ENCODE measurements around the gene SNAPIN. TPM values are rescaled to one million over a fixed set of nuclear protein-coding genes. Genes with fewer than 3 reads are reported as not detected.

Gene SNAPIN, protein sequence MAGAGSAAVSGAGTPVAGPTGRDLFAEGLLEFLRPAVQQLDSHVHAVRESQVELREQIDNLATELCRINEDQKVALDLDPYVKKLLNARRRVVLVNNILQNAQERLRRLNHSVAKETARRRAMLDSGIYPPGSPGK
- 74.9 and 75.2 TPM in 2 replicates for total RNA-seq (2014; rRNA removed; shearing (Covaris generic))

DNA sequence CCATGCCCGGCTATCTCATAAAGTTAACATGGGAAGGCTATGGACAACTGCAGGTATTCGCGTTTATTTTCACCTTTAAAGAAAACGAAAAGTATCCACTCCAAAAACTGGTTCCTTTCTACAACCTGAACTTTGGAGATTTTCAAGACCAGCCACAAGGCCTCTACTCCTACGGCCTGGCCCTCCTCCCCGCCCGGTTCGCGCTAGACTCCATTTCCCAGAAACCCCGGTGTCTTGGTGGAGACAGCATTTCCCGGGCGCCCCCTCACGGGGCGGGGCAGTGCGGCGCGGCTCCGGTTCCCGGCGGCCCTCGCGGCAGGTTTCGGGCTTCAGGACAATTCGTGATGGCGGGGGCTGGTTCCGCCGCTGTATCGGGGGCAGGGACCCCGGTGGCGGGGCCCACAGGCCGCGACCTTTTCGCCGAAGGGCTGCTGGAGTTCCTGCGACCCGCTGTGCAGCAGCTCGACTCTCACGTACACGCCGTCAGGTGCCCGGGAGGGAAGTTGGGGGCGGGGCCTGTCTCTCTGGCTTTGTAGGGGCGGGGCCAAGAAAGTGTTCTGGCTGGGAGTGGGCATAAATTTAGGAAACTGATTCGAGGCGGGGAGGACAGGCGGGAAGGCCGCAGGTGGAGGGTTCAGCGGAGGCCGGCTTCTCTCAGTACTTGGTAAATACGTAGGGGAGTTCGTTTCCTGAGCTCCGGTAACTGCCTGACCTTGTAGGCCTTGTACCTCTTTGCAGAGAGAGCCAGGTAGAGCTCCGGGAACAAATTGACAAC lies at the start of gene SNAPIN:
Gene SNAPIN, plus strand, starts transcription at position 304 of the 775 bp plus-strand sequence. Its CDS starts 41 bp downstream, at position 345.
- peak; percentile 86 for DNase-seq (ENCODE audit: low read depth)

DNA sequence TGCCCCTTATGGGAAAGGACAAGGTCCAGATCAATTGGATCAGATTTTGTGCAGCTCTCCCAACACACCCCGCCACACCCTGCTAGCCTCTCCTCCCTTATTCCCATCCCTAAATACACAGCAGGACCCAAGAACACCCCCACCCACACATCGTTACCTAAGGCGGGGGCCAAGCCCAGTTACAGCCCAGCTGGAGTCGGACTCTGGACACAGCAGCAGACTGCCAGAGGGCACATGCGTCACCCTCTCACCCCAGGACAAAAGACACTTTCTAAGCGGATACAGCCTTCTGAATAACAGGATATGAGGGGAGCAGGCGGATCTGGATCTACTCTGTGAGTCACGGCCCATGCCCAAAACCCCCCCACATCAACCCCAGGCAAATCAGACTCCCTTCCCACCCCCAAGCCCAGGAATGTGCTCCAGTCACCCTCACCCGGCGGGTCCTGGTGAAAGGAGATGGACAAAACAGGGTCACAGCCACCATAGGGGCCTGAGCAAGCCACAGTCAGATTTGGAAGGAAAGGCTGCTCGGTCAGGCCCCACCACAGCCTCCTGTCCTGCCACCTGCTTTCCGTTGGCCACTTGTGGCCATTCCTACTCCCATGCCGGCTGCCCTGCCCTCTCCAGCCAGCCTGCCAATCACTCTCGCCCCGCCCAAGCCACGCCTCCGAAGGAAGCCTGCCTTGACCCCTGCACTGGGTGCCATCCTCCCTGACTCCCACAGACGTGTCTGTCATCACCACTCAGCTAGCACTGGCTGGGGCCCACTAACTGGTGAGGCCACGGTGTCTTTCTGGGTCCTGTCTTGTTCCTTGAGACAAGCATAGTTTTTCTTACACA lies 49.5 kb upstream of the SNAPIN start:
- peak; percentile 99 for DNase-seq (ENCODE audit: low read depth)

DNA sequence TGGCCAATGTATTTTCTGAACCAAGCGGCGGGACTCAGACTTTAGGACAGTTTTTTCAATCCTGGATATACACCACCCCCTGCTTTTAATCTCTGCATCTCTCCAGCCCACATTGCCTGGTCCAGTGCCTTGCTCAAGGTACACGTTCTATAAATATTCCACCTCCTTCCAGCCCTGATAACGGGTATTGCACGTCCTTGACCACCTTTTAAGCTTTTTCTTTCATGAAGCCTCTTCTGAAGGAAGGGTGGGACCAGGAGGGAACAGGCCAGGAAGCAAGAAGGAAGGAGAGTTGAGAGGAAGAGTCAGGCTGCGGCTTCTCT lies 49.0 kb upstream of the SNAPIN start:
- DNase-seq (ENCODE audit: low read depth), result no peak

DNA sequence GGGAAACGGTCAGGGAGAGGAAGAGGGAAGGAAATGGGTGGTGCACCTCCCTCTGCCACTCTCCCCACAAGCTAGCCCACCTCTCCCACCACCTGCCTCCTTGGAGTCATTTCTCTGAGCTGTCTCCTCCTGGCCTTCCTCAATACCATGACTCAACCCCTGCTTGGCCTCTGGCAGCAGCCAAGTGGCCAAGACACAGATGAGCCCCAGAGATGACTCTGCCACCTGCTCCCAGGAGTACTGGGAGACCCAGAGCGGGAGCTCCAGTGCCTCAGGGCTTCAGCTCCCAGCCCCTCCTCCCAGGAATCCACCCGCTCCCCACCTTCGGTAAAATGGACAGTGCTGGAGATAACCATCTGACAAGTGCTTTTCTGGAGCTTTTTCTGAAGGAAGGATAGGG lies 48.2 kb upstream of the SNAPIN start:
- peak; percentile 81 for DNase-seq (ENCODE audit: low read depth)

DNA sequence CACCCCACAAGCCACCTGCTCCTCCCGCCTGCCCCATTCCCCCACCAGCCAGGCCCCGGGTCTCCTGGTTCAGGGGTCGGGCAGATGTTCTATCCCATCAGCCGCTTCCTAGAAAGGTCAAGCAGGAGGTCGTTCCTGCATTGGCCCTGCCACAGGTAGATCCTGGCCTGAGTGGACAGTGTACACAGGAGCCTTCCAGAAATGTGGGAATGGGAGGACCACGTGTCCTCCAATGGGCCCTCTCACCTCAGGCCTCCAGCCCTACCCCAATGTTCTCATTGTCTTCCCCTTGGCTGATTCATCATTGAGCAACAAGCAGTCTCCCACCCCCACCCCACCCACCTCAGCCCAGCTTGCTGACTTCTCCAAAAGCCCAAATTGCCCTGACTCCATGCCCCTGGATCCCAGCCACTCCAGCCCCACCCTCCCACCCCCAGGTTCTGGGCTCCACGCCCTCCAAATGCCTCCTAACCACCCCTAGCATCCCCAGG lies 47.6 kb upstream of the SNAPIN start:
- DNase-seq (ENCODE audit: low read depth), result no peak

DNA sequence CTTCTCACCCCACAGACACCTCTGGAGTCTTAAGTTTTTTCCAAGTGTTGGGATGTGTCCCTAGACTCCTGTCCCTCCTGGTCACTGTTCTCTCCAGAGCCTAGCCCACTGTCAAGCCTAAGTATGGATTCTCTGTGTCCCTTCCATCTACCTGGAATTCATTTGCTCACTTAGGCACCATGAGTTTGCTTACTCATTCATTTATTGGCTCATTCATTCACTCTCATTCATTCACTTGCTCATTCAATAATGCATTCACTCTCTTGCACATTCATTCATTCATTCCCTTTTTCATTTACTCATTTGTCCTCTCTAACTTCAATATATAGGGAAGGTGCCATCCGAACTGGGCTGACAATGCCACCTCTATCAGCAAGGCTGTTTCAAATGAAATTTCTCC lies 47.1 kb upstream of the SNAPIN start:
- DNase-seq (ENCODE audit: low read depth), result no peak

DNA sequence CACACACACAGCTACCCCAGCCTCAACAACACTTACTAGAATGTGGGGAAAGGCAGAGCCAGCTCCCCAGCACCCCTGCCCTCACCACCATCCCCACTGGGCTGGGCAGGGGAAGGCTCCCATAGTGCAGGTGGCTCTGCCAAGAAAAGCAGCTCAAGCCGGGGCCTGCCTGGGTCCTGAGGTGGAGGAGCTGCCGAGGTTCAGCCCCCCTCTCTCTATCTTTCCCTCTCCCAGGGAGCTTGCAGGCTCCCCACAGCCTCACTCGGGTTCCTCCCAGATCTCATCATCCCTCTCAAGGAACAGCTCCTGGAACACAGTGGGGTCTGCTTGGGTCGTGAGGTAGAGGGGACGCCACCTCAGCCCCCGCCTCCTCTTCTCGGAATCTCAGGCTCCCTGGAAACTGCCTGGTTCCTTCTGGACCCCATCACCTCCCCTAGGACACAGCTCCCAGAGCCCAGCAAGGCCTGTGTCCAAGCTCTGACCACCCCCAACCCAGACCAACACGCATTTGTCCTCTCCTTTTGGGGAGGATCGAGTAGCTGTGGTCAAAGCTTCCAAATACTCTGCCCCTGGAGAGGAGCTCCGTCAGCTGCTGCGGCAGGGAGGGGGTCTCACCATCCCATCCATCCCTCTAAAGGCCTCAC lies 46.3 kb upstream of the SNAPIN start:
- no peak for DNase-seq (ENCODE audit: low read depth)

DNA sequence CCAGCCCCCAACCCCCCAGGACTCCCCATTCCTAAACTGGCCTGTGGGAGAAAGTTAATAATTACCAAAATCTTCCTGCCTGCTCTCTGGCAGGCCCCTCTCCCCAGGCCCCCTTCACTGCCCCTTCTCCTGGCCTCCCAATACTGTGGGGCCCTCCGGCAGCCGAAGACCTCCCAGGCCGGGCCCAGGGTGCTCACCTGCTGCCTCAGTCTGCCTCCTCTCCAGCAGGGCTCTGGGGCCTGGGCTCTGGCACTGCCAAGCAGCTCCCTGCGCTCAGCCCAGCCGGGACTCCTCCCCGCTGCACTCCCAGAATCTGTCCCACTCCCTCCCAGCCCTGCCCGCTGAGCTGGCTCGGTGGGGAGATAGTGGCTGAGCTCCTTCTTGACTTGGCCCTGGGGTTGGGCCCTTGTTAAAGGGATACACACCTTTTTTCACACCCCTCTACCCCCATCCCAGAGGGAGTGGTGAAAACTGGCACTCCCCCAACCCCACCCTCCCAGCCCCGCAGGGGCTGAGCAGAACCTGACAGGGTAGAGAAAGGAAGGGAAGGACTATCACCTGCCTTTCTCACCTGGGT lies 45.7 kb upstream of the SNAPIN start, which contains the start of gene S100A16:
Gene S100A16, minus strand, starts transcription at position 383 of the 577 bp plus-strand sequence. CDS start 4,986 bp downstream, outside the sequence.
- DNase-seq (ENCODE audit: low read depth), result peak; percentile 65

DNA sequence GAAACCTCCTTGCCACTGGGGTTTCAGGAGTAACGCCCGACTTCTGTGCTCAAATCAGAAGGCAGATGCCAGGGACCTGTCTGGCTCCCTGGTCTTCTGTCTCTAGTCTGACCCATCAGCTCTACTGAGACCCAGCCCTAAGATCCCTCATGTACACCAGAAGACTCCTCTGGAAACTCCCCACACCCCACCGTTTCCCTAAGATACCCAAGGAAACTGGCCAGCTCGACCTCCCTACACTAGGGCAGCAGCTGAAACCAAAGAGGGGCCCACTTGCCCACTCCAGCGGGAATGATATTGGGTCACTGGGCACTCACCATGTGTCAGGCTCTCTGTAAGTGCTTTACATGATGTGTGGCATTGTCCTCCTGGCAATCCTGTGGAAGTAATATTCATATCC lies 45.1 kb upstream of the SNAPIN start:
- DNase-seq (ENCODE audit: low read depth), result no peak

DNA sequence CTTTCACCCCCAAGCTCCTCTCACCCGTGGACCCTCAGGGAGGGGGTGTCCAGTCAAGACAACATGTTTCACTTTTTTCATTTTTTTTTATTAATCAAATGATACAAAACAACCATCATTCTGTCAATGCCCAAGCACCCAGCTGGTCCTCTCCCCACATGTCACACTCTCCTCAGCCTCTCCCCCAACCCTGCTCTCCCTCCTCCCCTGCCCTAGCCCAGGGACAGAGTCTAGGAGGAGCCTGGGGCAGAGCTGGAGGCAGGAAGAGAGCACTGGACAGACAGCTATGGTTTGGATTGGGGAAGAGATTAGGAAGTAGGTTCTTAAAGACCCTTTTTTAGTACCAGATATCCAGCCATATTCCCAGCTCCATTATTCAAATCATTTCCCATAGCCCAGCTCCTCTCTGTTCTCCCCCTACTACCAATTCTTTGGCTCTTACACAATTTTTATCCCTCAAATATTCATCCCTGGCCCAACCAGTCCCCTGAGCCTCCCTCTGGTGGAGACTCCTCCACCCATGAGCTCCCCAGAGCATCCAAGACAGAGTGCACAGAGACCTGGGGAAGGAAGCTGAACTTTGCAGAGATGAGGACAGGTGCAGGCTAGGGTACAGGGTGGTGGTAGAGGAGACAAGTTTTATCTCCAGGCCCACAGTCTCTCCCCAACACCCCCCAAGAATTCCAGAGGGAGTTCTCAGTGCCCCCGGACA lies 44.2 kb upstream of the SNAPIN start:
- no peak for DNase-seq (ENCODE audit: low read depth)

DNA sequence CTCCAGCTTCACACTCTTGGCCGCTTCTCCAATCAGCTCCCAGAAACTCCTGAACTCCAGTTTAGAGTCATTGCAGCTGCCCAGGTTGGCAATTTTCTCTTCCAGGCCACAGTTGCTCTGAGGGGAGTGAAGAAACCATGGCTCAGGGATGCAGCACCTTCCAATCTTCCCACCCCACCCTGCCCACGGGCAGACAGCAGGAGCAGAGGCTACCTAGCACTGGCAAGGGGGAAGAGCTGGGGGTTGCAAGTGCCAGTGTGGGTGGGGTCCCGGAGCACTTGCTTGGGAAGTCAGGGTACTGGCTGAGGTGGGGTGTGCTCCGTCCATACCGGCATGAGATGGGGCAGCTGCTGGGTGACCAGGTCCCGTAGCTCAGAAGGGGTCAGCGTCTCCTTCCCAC lies 43.6 kb upstream of the SNAPIN start:
- DNase-seq (ENCODE audit: low read depth), result no peak

DNA sequence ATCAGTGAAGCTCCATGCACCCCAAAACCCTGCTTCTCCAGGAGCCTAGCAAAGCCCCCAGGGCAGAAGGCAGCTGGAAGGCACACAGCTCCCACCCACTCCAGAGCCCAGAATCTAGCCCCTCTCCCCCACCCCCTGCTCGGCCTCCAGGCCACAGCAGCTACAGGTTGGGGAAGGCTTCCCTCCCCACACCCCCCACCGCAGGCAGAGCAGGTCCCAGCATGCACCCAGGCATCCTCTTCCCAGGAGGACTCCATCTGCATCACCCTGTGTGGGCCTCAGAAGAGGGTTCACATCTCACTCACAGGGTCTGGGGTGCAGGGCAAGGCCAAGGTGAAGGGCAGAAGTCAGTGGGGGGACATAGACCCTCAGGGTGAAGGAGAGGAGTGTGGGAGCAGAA lies 43.1 kb upstream of the SNAPIN start:
- DNase-seq (ENCODE audit: low read depth), result no peak

DNA sequence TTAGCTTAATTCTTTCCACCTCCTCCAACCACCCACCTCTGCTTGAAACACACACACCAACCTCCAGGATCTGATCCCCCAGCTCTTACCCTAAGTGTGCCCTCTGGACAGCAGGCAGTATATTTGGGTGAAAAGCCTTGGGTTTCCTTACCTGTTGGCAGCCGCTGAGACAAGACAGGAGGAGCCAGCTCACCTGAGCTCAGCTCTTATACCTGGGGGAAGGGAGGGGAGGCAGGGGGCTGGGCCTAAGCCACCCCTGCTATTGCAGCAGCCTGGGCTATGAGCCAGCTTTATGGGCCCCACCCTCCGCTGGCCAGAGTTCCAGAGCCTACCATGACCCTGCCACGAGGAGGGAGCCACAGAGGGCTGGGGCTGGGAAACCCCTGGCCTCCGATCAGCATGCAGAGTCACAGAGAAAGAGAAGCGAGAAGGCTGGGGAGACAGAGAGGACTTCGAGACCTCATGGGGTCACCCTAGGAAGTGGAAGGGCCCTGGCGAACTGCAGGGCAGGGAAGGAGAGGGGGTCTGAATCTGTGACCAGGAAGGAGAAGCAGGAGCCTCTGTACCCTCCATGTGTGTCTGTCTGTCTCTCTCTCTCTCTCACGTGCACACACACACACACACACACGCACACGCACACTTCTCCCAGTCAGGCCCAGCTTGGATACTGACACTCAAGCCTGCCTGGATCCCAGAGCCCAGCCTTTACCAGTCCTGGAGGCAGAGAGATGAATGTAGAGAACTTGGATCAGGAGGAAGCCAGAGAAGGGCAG lies 42.2 kb upstream of the SNAPIN start, which contains the start of gene S100A14:
Gene S100A14, minus strand, starts transcription at position 182 of the 773 bp plus-strand sequence. CDS start 467 bp downstream, outside the sequence.
- DNase-seq (ENCODE audit: low read depth), result no peak

DNA sequence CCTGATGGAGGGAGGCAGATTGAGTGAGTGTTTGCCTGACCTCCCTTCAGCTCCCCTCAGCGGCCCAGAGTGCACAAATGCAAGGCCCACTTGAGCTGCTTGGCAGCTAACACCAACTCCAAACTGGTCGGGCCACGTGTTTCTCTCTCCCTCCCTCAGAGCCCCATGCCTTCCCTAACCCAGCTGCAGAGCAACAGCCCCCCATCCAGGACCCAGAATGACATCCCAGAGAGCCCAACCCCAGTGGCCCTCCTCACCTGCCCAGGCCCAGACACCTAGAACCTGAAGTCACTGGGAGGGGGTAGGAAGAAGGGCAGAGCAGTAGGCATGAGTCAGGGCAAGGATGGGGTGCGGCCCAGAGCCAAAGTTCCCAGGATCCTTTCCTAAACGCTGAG lies 41.6 kb upstream of the SNAPIN start:
- DNase-seq (ENCODE audit: low read depth), result no peak

DNA sequence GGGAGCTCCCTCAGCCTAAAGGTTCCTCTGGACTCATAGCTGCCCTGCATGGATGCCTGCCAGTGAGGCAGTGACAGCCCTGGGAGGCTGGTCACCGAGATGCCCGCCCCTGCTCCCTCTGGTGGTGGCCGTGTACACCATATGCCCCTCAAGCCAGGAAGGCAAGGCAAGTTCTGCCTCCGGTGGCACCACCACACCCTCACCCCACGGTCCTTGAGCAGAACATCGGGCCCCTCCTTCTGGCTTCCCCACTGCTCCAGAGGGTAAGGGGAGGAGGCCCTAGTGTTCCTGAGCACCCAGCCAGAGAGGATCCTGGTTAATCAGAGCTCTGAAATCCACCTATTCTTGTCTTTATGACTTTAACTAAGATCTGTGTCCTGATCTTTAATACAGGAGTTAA lies 40.8 kb upstream of the SNAPIN start:
- DNase-seq (ENCODE audit: low read depth), result no peak

DNA sequence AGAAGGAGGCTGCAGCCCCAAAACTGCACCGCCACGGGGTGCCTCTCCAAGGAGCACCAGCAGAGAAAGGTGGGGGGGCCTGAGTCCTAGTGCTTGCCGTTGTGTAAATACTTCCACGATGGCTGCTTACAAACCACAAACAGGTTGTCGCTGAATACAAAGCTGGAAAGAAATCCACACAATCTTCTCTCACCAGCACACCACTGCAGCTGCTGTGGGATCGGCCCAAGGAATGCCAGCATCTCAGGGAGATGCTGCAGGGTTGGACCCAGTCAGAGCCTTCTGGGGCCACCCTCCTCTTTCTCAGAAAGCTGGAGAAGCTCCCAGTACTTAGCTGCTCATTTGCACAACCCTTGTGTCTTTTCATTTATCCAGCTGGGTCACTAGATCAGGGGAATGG lies 39.3 kb upstream of the SNAPIN start:
- DNase-seq (ENCODE audit: low read depth), result no peak

DNA sequence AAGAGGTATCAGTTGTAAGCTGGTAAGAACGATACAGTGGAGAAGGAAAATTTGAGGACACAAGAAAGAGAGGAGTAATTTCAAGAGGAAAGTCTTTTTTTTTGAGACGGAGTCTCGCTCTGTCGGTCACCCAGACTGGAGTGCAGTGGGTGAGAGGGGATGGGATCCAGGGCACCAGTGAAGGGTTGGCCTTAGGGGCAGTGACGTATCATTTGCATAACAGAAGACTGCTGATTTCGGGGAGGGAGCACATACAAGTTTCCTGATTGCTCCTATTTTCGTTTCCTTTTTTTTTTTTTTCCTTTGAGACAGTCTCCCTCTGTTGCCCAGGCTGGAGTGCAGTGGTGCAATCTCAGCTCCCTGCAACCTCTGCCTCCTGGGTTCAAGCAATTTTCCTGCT lies 35.4 kb upstream of the SNAPIN start:
- no peak for DNase-seq (ENCODE audit: low read depth)

DNA sequence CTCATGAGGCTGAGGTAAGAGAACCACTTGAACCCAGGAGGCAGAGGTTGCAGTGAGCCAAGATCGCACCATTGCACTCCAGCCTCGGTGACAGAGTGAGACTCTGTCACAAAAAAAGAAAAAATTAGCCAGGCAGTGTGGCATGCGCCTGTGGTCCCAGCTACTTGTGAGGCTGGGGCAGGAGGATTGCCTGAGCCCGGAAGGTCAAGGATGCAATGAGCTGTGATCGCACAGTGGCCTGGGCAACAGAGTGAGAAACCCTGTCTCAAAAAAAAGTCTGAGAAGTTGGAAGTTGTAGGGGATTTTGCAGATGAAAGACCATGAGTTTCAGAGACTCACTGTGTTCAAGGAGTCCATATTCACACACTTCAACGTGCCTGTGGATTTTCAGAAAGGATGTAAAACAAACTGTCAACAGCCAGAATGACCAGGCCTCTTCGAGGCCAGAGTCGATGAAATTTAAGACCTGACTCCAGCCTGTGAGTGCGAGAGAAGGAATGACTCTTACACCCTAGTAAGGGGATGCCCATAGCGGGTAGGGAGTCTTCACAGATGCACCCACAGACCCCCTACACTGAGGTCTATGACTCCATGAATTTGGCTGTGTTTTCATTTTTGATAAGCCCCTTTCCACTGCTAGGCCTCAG lies 33.4 kb upstream of the SNAPIN start:
- no peak for DNase-seq (ENCODE audit: low read depth)

DNA sequence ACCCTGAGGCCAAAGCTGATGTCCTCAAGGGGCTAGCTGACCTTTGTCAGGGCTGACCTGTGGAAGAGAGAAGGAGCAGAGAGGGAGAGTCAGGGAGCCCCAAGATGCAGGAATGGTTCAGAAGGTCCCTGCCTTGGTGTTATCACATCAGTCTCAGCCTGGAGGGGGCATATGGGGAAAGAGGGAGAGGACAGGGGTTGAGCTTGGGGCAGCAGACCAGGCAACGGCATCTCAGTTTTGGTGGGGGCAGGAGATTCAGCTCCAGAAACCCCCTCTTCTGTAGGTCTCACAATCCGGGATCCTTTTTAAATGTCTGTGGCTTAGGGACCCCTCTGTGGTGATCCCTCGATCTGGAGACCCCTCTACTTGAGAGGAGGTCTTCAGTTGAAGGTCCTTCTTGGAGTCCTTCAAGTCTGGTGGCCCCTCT lies 32.0 kb upstream of the SNAPIN start:
- no peak for DNase-seq (ENCODE audit: low read depth)
